Osteocyte (in vitro differentiated cells): ENCODE data around the gene P2RX6. TPM values are rescaled to one million over a fixed set of nuclear protein-coding genes. Genes with fewer than 3 reads are reported as not detected.

Experiments
- DNase-seq: peaks from one replicate; pipeline ENCODE4 v3.0.0; 2021; ENCODE audit warnings: mixed read lengths; ENCODE audit not compliant: unreplicated experiment; ENCODE audit errors: extremely low spot score
- H3K27ac Mint-ChIP-seq: one replicate; pipeline ENCODE4 v1.8.0; 2021; ENCODE audit warnings: mild to moderate bottlenecking, mixed read lengths; ENCODE audit not compliant: unreplicated experiment
- H3K27me3 Mint-ChIP-seq: one replicate; pipeline ENCODE4 v1.8.0; 2021; ENCODE audit warnings: mixed read lengths; ENCODE audit not compliant: unreplicated experiment
- H3K36me3 Mint-ChIP-seq: one replicate; pipeline ENCODE4 v1.8.0; 2021; ENCODE audit warnings: mixed read lengths; ENCODE audit not compliant: unreplicated experiment
- H3K4me1 Mint-ChIP-seq: one replicate; pipeline ENCODE4 v1.8.0; 2021; ENCODE audit warnings: mixed read lengths; ENCODE audit not compliant: unreplicated experiment
- H3K4me3 Mint-ChIP-seq: one replicate; pipeline ENCODE4 v1.8.0; 2021; ENCODE audit warnings: mild to moderate bottlenecking, moderate library complexity, mixed read lengths; ENCODE audit not compliant: unreplicated experiment
- H3K9me3 Mint-ChIP-seq: one replicate; pipeline ENCODE4 v1.8.0; 2021; ENCODE audit warnings: mixed read lengths; ENCODE audit not compliant: unreplicated experiment
- total RNA-seq: library from RNA; stranded (reverse); gene quantifications from 2 replicates; pipeline ENCODE4 v1.2.1, GENCODE V29; 2021
- TF ChIP-seq, protein P1 (sequence below): fragments of 200-600 bp; sonication (generic); IDR thresholded peaks from 2 replicates; pipeline ENCODE4 v1.5.0; 2021; ENCODE audit warnings: antibody characterized with exemption, mild to moderate bottlenecking, moderate library complexity

The P2RX6 gene
- total RNA-seq, 1 donor from 2014 or later = 3.5 TPM

DNA sequence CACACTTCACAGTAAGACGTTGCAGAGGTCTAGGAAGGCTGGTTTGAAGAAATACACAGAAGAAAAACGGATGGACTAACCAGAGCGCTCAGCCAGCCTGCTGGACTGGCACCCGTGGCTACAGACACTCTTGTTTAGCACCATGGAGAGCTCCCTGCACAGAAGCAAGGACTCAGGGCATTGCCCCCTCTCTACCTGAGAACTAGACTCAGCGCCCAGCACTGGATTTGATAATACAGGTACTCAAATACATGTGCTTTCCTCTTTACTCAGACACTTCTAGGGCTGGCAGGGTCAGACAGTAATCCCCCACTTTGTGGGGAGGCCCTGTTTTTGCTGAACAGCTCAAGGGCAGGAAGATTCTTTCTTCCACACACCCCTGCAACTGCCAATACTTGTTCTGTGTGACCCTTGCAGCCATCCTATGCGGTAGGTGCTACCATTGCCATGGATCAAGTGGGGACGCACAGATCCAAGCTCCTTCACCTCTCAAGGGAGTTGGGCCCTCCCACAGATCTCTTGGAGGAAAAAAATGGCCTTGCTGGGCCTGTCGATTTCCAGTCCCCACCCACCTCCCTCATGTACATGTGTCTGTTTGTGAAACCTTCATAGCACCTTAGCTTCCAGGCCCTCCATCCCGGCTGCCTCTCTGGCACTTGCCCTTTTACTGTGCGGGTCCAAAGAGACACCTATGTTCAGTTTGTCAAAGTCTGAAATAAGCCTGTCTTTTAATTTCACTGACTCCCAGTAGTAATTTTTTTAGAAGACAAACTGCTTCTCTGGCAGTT lies 5.1 kb upstream of the P2RX6 start:
- no peak overlapping the region for H3K27ac Mint-ChIP-seq
- no peak for DNase-seq
- TF ChIP-seq, protein P1, sequence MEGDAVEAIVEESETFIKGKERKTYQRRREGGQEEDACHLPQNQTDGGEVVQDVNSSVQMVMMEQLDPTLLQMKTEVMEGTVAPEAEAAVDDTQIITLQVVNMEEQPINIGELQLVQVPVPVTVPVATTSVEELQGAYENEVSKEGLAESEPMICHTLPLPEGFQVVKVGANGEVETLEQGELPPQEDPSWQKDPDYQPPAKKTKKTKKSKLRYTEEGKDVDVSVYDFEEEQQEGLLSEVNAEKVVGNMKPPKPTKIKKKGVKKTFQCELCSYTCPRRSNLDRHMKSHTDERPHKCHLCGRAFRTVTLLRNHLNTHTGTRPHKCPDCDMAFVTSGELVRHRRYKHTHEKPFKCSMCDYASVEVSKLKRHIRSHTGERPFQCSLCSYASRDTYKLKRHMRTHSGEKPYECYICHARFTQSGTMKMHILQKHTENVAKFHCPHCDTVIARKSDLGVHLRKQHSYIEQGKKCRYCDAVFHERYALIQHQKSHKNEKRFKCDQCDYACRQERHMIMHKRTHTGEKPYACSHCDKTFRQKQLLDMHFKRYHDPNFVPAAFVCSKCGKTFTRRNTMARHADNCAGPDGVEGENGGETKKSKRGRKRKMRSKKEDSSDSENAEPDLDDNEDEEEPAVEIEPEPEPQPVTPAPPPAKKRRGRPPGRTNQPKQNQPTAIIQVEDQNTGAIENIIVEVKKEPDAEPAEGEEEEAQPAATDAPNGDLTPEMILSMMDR = no peak
- H3K36me3 Mint-ChIP-seq = no peaks in the 10 kb centered on the region
- no peak overlapping the region for H3K4me3 Mint-ChIP-seq
- H3K27me3 Mint-ChIP-seq = no peaks in the 10 kb centered on the region
- no peaks in the 10 kb centered on the region for H3K9me3 Mint-ChIP-seq
- H3K4me1 Mint-ChIP-seq = peaks cover 13% of the 10 kb centered on the region

DNA sequence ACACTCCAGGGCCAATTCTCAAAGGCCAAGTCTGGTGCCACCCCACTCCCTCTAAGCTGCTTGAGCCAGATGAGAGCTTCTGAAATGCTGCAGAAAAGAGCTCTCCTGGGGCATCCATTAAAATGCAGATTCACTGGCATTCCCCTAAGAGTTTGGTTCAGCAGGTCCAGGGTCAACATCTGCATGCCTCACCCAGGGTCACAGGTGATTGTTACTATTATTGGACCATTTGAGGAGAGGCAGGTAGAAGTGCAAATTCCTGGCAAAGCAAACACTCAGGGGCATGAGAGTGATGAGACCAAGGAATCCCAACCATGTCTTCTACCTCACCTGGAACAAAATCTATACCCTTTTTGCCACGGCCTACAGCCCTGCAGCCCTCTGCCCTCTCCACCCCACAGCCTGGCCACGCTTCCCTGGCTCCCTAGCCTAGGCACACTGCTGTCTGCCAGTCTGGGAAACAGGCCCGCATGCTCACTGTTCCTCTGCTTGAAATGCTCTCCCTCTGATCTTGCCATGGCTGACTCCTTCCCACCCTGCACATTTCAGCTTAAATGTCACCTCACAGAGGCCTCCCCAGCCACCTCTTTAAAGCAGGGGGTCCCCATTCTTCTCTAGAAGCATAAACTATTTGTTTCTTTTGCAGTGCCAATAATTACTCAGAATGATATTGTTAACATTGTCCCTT lies 4.4 kb upstream of the P2RX6 start:
- Mint-ChIP-seq H3K27me3 (no peaks in the 10 kb centered on the region), H3K27ac (no peak overlapping the region)

DNA sequence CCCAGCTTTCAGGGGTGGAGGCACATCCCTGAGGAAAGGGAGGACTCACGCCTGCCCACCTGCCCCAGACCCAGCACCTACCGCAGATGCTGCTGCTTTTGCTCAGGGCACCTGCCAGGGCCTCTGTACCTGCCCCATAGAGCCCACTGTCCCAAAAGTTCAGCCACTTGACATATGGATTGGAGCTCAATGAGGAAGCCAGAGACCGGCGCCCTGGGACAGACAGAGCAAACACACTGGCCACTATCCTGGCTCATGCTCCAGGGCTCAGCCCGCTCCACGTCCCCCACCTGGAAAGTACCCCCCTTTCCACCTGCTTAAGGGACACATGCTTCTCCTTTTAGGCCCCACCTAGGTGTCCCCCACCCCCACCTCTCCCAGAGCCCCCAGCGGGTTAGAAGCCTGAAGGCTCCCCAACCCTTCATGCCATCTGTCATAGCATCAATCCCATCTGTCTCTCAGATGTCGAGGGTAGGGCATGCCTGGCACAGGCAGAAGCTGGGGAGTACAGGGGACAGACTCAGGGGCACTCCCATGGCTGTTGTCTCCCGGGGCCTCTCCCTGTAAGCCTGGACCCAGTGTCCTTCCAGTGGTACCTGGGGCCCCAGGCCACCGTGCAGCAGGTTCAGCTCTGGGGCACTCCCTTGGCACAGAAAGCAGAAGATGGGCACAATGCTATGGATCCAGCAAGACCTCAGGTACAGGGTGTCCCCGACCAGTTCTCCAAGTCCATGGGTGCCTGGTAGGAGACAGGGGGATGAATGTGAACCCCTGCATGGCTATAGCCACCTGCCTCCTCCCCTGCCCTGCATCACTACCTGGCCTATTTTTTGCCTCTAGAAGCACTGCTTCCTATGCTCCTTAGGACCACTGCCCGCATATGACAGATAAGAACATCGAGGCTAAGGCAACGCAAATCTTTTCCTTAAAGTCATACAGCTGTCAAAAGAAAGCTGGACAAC lies 2.2 kb upstream of the P2RX6 start:
- H3K27ac Mint-ChIP-seq = no peak overlapping the region
- H3K4me3 Mint-ChIP-seq = no peak overlapping the region
- no peaks in the 10 kb centered on the region for H3K36me3 Mint-ChIP-seq
- no peaks in the 10 kb centered on the region for H3K27me3 Mint-ChIP-seq
- TF ChIP-seq, protein P1 = no peak
- H3K9me3 Mint-ChIP-seq = no peaks in the 10 kb centered on the region
- H3K4me1 Mint-ChIP-seq = peaks cover 33% of the 10 kb centered on the region
- DNase-seq = no peak

More for the DNA sequence above, 4.4 kb upstream of the P2RX6 start:
- Mint-ChIP-seq H3K4me3 (no peak overlapping the region), H3K36me3 (no peaks in the 10 kb centered on the region), H3K4me1 (peaks cover 20% of the 10 kb centered on the region), H3K9me3 (no peaks in the 10 kb centered on the region)
- DNase-seq = no peak
- TF ChIP-seq, protein P1 = no peak

DNA sequence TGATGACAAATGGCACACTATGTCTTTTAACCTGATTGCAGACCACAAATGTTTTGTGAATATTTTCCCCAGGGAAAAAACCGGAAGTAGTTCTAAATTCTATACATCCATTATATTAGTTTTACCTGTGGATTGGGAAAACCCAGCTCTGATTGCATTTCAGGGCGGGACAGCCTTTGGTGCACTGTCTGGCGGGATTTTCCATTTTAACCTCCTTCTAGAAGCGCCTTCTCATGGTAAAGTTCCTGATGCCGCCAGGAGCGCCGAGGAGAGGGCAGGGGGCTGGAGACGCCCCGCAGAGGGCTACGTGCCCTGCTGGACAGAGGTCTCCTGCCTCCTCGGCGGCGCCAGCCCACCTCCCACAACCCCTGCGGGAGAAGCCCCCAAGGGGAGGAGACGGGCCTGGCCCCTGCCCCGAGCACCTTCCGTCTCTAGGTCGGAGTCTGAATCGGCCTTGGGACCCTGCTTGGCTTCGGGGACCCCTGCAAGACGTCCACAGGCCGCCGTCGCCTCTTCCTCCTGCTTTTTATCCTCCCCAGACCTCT lies 1.2 kb upstream of the P2RX6 start:
- Mint-ChIP-seq H3K27me3 (no peaks in the 10 kb centered on the region), H3K4me3 (peak overlapping the region; percentile 82), H3K36me3 (no peaks in the 10 kb centered on the region), H3K9me3 (no peaks in the 10 kb centered on the region), H3K27ac (peak overlapping the region; percentile 95), H3K4me1 (peaks cover 33% of the 10 kb centered on the region)
- TF ChIP-seq, protein P1 = no peak
- no peak for DNase-seq
